SU-DHL-6 (cell line): Measurements from ENCODE around the gene KRTAP3-2.

ENCODE experiments used
- H2AFZ ChIP-seq: fragments of 200-600 bp; sonication (generic); 2 replicates; pipeline ENCODE4 v1.6.1; 2014; ENCODE audit warnings: low read depth, mild to moderate bottlenecking, moderate library complexity, mixed read lengths, antibody characterized with exemption, low read length; ENCODE audit not compliant: severe bottlenecking
- H3F3A ChIP-seq: fragments of 200-600 bp; shearing (Covaris generic); 2 replicates; pipeline ENCODE4 v1.6.0; 2016; ENCODE audit warnings: antibody characterized with exemption, mild to moderate bottlenecking; ENCODE audit not compliant: insufficient read depth
- H3K27ac ChIP-seq: fragments of 200-600 bp; sonication (generic); 2 replicates; pipeline ENCODE4 v1.5.1; 2016; ENCODE audit warnings: low read depth, mild to moderate bottlenecking, low read length, moderate library complexity, mixed read lengths
- H3K27me3 ChIP-seq: fragments of 200-600 bp; sonication (generic), shearing (Covaris generic); 2 replicates; pipeline ENCODE4 v1.6.0; 2014; ENCODE audit warnings: mild to moderate bottlenecking, low read length
- H3K36me3 ChIP-seq: fragments of 200-600 bp; sonication (generic); 2 replicates; pipeline ENCODE4 v1.6.1; 2014; ENCODE audit warnings: mild to moderate bottlenecking, low read length, mixed read lengths
- H3K4me2 ChIP-seq: fragments of 300-600, 200-600 bp; shearing (Covaris generic), sonication (generic); 2 replicates; pipeline ENCODE4 v1.6.0; 2014; ENCODE audit warnings: low read length, low read depth, mild to moderate bottlenecking; ENCODE audit not compliant: poor library complexity, severe bottlenecking
- H3K4me3 ChIP-seq: fragments of 200-600 bp; sonication (generic); 2 replicates; pipeline ENCODE4 v1.5.1; 2014; ENCODE audit warnings: antibody characterized with exemption, low read length, mild to moderate bottlenecking, mixed read lengths; ENCODE audit not compliant: insufficient read depth, poor library complexity, severe bottlenecking
- H3K79me2 ChIP-seq: fragments of 200-600 bp; sonication (generic); 2 replicates; pipeline ENCODE4 v1.6.1; 2014; ENCODE audit warnings: mild to moderate bottlenecking, low read length, moderate library complexity; ENCODE audit not compliant: insufficient read depth
- H3K9ac ChIP-seq: fragments of 200-600 bp; sonication (generic); 2 replicates; pipeline ENCODE4 v1.7.0; 2014; ENCODE audit warnings: mild to moderate bottlenecking, low read length
- H3K9me2 ChIP-seq: fragments of 200-600 bp; sonication (generic); replicated peaks from 2 replicates; pipeline ENCODE4 v1.6.1; 2014; ENCODE audit warnings: low read length; ENCODE audit not compliant: insufficient read depth
- H3K9me3 ChIP-seq: fragments of 200-600 bp; sonication (generic); 2 replicates; pipeline ENCODE4 v1.6.1; 2014; ENCODE audit warnings: low read length, mixed read lengths; ENCODE audit not compliant: insufficient read depth
- H4K20me1 ChIP-seq: fragments of 200-600 bp; sonication (generic); 2 replicates; pipeline ENCODE4 v1.6.1; 2014; ENCODE audit warnings: low read depth, mild to moderate bottlenecking, antibody characterized with exemption, low read length, moderate library complexity, mixed read lengths
- CTCF ChIP-seq: fragments of 200-600 bp; sonication (generic); IDR thresholded peaks from one replicate; pipeline ENCODE4 v1.5.1; 2017; ENCODE audit warnings: antibody characterized with exemption, mild to moderate bottlenecking, low read length, moderate library complexity; ENCODE audit not compliant: insufficient read depth, poor library complexity, severe bottlenecking
- EZH2phosphoT487 ChIP-seq: fragments of 200-600 bp; sonication (generic), shearing (Covaris generic); conservative IDR thresholded peaks from 2 replicates; pipeline ENCODE4 v1.6.1; 2018; ENCODE audit warnings: mild to moderate bottlenecking, antibody characterized with exemption, low read length, moderate library complexity, mixed read lengths

The KRTAP3-2 gene

DNA sequence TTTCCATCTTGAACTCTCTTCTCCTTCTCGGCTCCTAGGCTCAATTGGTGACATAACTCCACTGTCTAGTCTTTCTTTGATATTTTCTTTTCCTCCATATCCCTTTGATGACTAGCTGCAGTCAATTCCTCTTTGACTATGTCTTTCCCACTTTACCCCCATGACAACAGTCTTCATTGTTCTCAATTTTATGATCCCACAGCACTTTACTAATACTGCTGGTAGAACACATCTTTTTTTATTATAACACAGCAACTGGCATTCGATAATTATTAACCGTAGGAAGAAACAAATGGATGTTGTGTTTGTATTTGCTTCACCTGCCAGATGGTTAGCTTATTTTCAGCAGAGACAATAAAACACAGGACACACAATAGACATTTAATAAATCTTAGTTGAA lies 7.0 kb downstream of the KRTAP3-2 start:
- Histone ChIP-seq H3K4me2 (no peak overlapping the region), H3K9me2 (no peaks in the 10 kb centered on the region), H3K9ac (no peak overlapping the region), H2AFZ (no peak overlapping the region), H3K36me3 (no peaks in the 10 kb centered on the region), H3K79me2 (no peaks in the 10 kb centered on the region), H3K27ac (no peak overlapping the region), H3F3A (no peaks in the 10 kb centered on the region), H3K27me3 (no peaks in the 10 kb centered on the region), H3K9me3 (no peaks in the 10 kb centered on the region), H3K4me3 (no peak overlapping the region), H4K20me1 (no peaks in the 10 kb centered on the region)
- no peak for TF ChIP-seq EZH2phosphoT487
- no peak for TF ChIP-seq CTCF

- Histone ChIP-seq H4K20me1 (no peaks in the 10 kb centered on the region), H3K27ac (no peak overlapping the region), H3K9me3 (no peaks in the 10 kb centered on the region), H2AFZ (no peak overlapping the region), H3K9ac (no peak overlapping the region), H3K9me2 (no peaks in the 10 kb centered on the region), H3K36me3 (no peaks in the 10 kb centered on the region), H3K4me3 (no peak overlapping the region), H3K27me3 (no peaks in the 10 kb centered on the region), H3F3A (no peaks in the 10 kb centered on the region), H3K4me2 (no peak overlapping the region), H3K79me2 (no peaks in the 10 kb centered on the region)
- TF ChIP-seq CTCF (no peak), EZH2phosphoT487 (no peak)
Observed at GRCh38 chr17:40986920-40987319, 12.8 kb downstream of the KRTAP3-2 start.

GRCh38 chr17:40984226-40984625 lies 15.5 kb downstream of the KRTAP3-2 start, which contains the start of gene KRT40:
TSS of gene KRT40 (minus strand) at chr17:40984326. CDS start at chr17:40984273, 53 bp downstream.
- Histone ChIP-seq H3K4me2 (no peak within 1 kb of the TSS), H3K27ac (no peak within 1 kb of the TSS), H3K9me3 (no peaks in the 10 kb centered on the region), H3K36me3 (no peaks in the 10 kb centered on the region), H3K27me3 (no peaks in the 10 kb centered on the region), H2AFZ (no peak within 1 kb of the TSS), H3K9me2 (no peaks in the 10 kb centered on the region), H4K20me1 (no peaks in the 10 kb centered on the region), H3F3A (no peaks in the 10 kb centered on the region), H3K4me3 (no peak within 1 kb of the TSS), H3K9ac (no peak within 1 kb of the TSS), H3K79me2 (no peaks in the 10 kb centered on the region)
- no peak for TF ChIP-seq CTCF
- TF ChIP-seq EZH2phosphoT487: no peak

DNA sequence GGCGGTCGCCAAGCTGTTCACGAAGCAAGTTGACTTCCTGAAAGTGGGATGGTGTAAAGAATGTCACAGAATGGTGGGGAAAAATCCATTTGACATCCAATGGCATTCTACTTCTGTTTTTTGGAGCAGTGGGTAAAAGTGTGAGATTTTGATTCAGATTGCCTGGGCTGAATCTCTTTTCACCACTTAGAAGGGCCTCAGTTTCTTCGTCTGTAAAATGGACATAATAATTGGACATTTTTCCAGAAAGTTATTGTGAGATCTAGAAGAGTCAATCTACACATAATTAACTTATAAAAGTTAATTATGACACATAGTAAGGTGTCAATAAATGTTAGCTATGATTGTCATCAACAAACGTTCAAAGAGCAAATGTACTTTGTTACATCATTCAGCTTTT lies 18.6 kb downstream of the KRTAP3-2 start:
- Histone ChIP-seq H3F3A (no peaks in the 10 kb centered on the region), H3K4me2 (no peak overlapping the region), H3K27me3 (no peaks in the 10 kb centered on the region)

More for the DNA sequence above, 18.6 kb downstream of the KRTAP3-2 start:
- Histone ChIP-seq H3K27ac (no peak overlapping the region), H3K79me2 (no peaks in the 10 kb centered on the region), H3K9me2 (no peaks in the 10 kb centered on the region), H3K4me3 (no peak overlapping the region), H3K36me3 (no peaks in the 10 kb centered on the region), H2AFZ (no peak overlapping the region), H3K9me3 (no peaks in the 10 kb centered on the region), H4K20me1 (no peaks in the 10 kb centered on the region), H3K9ac (no peak overlapping the region)
- TF ChIP-seq CTCF: no peak
- no peak for TF ChIP-seq EZH2phosphoT487
